Caco-2 (cell line): Measurements from ENCODE around the gene CRYAA. TPM values are rescaled to one million over a fixed set of nuclear protein-coding genes. Genes with fewer than 3 reads are reported as not detected.

ENCODE experiments used
- BruUV-seq: library from RNA; stranded (reverse); fragments of 400-500 nt; replicated peaks from 2 replicates; lab custom pipeline; 2021; lab: Mats Ljungman, UMichigan
- CTCF ChIA-PET: fragments of 300-600 bp; sonication (Branson Sonifier 250); formaldehyde crosslinking; loops from one replicate; lab custom pipeline; 2022; ENCODE audit warnings: antibody characterized with exemption; lab: Charles Lee
- POLR2A ChIA-PET: fragments of 300-600 bp; sonication (Branson Sonifier 250); formaldehyde crosslinking; loops from one replicate; lab custom pipeline; 2022; ENCODE audit warnings: antibody characterized with exemption; lab: Charles Lee
- DNase-seq, 2 experiments: peaks; one replicate each; pipeline versions ENCODE4 v3.0.0 to v3.0.0-alpha.2; 2020 to 2022
- H3K27me3 ChIP-seq: replicated peaks from 2 replicates; pipeline ENCODE4 v1.6.0; 2011; ENCODE audit warnings: low read length; ENCODE audit not compliant: control insufficient read depth, insufficient read depth
- H3K36me3 ChIP-seq: 2 replicates; pipeline ENCODE4 v1.5.1; 2011; ENCODE audit warnings: low read length; ENCODE audit not compliant: control insufficient read depth, insufficient read depth
- H3K4me1 ChIP-seq: fragments of 250-450 bp; sonication (Bioruptor Pico); 2 replicates; pipeline ENCODE4 v1.5.1; 2020; ENCODE audit warnings: mild to moderate bottlenecking
- H3K4me3 ChIP-seq: 2 replicates; pipeline ENCODE4 v1.5.1; 2011; ENCODE audit warnings: low read depth, mild to moderate bottlenecking, control low read depth, low read length
- H3K9me3 ChIP-seq: fragments of 250-450 bp; sonication (Bioruptor Pico); 2 replicates; pipeline ENCODE4 v1.5.1; 2020; ENCODE audit warnings: mild to moderate bottlenecking, moderate library complexity
- H3K27ac Mint-ChIP-seq: one replicate; pipeline ENCODE4 v1.8.0; 2022; ENCODE audit warnings: mixed read lengths; ENCODE audit not compliant: unreplicated experiment
- H3K27me3 Mint-ChIP-seq: one replicate; pipeline ENCODE4 v1.8.0; 2022; ENCODE audit warnings: mixed read lengths; ENCODE audit not compliant: insufficient read depth, unreplicated experiment
- H3K36me3 Mint-ChIP-seq: one replicate; pipeline ENCODE4 v1.8.0; 2022; ENCODE audit warnings: mild to moderate bottlenecking, mixed read lengths; ENCODE audit not compliant: insufficient read depth, unreplicated experiment
- H3K4me1 Mint-ChIP-seq: one replicate; pipeline ENCODE4 v1.8.0; 2022; ENCODE audit warnings: low read depth, mixed read lengths; ENCODE audit not compliant: unreplicated experiment
- H3K4me3 Mint-ChIP-seq: one replicate; pipeline ENCODE4 v1.8.0; 2022; ENCODE audit warnings: mild to moderate bottlenecking, moderate library complexity, mixed read lengths; ENCODE audit not compliant: unreplicated experiment
- H3K9me3 Mint-ChIP-seq: one replicate; pipeline ENCODE4 v1.8.0; 2022; ENCODE audit warnings: mixed read lengths; ENCODE audit not compliant: unreplicated experiment
- CTCF ChIP-seq, 2 experiments: fragments of 200-600 bp in 1 of 2; IDR thresholded peaks; 1 replicate in 1 of 2; 2 replicates in 1 of 2; pipeline versions ENCODE4 v1.5.1 to v1.8.0; 2011 to 2022; ENCODE audit warnings: antibody characterized with exemption in 1 of 2, control low read depth in 1 of 2, inconsistent platforms in 1 of 2, low read depth in 1 of 2, low read length in 1 of 2, mild to moderate bottlenecking in 1 of 2, moderate library complexity in 1 of 2; ENCODE audit not compliant: insufficient read depth in 1 of 2, severe bottlenecking in 1 of 2, unreplicated experiment in 1 of 2
- intact Hi-C: fragments of 100-400 bp; cut with micrococcal nuclease; formaldehyde crosslinking; loops from one replicate; pipeline ENCODE4 v1.10.0; 2022; ENCODE audit not compliant: unreplicated experiment
- total RNA-seq: library from RNA; stranded (reverse); gene quantifications from 2 replicates; pipeline ENCODE4 v1.2.3, GENCODE V29; 2022

CRYAA gene
- total RNA-seq, 1 experiment from 2014 or later, result not detected

- no peak overlapping the region for H3K27ac Mint-ChIP-seq
- no peak overlapping the region for H3K4me3 Mint-ChIP-seq
- intact Hi-C loops, result no loop called here
- H3K4me1 ChIP-seq, result no peaks in the 10 kb centered on the region
- no peaks in the 10 kb centered on the region for H3K9me3 Mint-ChIP-seq
- no peaks in the 10 kb centered on the region for H3K36me3 Mint-ChIP-seq
- H3K4me3 ChIP-seq, result no peak overlapping the region
- no TSS peak for BruUV-seq
- no peaks in the 10 kb centered on the region for H3K4me1 Mint-ChIP-seq
- no peaks in the 10 kb centered on the region for H3K27me3 Mint-ChIP-seq
- H3K27me3 ChIP-seq, result no peaks in the 10 kb centered on the region
- ChIA-PET POLR2A (no interaction called here), CTCF (no interaction called here)
- H3K9me3 ChIP-seq, result no peaks in the 10 kb centered on the region
- TF ChIP-seq CTCF (IDR thresholded peaks at IDR 0.05; ENCODE audit: insufficient read depth in 1 of 2, low read depth in 1 of 2, low read length in 1 of 2, severe bottlenecking in 1 of 2, unreplicated experiment in 1 of 2), result no peak
- H3K36me3 ChIP-seq, result no peaks in the 10 kb centered on the region
- peak in 1 of 2 experiments; percentile 2 for DNase-seq
Observed at GRCh38 chr21:43187715-43188114, 18.9 kb downstream of the CRYAA start.

GRCh38 chr21:43188181-43188580 is 19.4 kb downstream of the CRYAA start:
- H3K4me1 ChIP-seq, result no peaks in the 10 kb centered on the region
- H3K4me3 ChIP-seq, result no peak overlapping the region
- H3K27me3 ChIP-seq, result no peaks in the 10 kb centered on the region
- ChIA-PET POLR2A (no interaction called here), CTCF (no interaction called here)
- Mint-ChIP-seq H3K27me3 (no peaks in the 10 kb centered on the region), H3K9me3 (no peaks in the 10 kb centered on the region), H3K27ac (no peak overlapping the region), H3K4me1 (no peaks in the 10 kb centered on the region), H3K4me3 (no peak overlapping the region), H3K36me3 (no peaks in the 10 kb centered on the region)
- DNase-seq, result peak in 1 of 2 experiments; percentile 7
- intact Hi-C loops, result no loop called here
- BruUV-seq, result no TSS peak
- no peaks in the 10 kb centered on the region for H3K36me3 ChIP-seq
- no peak for TF ChIP-seq CTCF (IDR thresholded peaks at IDR 0.05; ENCODE audit: insufficient read depth in 1 of 2, low read depth in 1 of 2, low read length in 1 of 2, severe bottlenecking in 1 of 2, unreplicated experiment in 1 of 2)
- no peaks in the 10 kb centered on the region for H3K9me3 ChIP-seq

GRCh38 chr21:43188592-43189210 is 19.9 kb downstream of the CRYAA start:
- no peaks in the 10 kb centered on the region for H3K9me3 Mint-ChIP-seq
- H3K4me3 ChIP-seq, result no peak overlapping the region
- no peaks in the 10 kb centered on the region for H3K27me3 Mint-ChIP-seq
- H3K36me3 Mint-ChIP-seq, result no peaks in the 10 kb centered on the region
- H3K4me3 Mint-ChIP-seq, result no peak overlapping the region
- BruUV-seq, result no TSS peak
- no peaks in the 10 kb centered on the region for H3K36me3 ChIP-seq
- intact Hi-C loops, result no loop called here
- H3K4me1 ChIP-seq, result no peaks in the 10 kb centered on the region
- no peaks in the 10 kb centered on the region for H3K4me1 Mint-ChIP-seq
- H3K27ac Mint-ChIP-seq, result no peak overlapping the region
- CTCF ChIA-PET, result no interaction called here
- peak in 1 of 2 experiments; percentile 10 for DNase-seq
- TF ChIP-seq CTCF (IDR thresholded peaks at IDR 0.05; ENCODE audit: insufficient read depth in 1 of 2, low read depth in 1 of 2, low read length in 1 of 2, severe bottlenecking in 1 of 2, unreplicated experiment in 1 of 2), result no peak
- no peaks in the 10 kb centered on the region for H3K27me3 ChIP-seq
- H3K9me3 ChIP-seq, result no peaks in the 10 kb centered on the region
- POLR2A ChIA-PET, result no interaction called here
